Measurements from ENCODE around the gene HRK. TPM values are rescaled to one million over a fixed set of nuclear protein-coding genes. Genes with fewer than 3 reads are reported as not detected.

The HRK gene
- total RNA-seq, 1 experiment from 2014 or later: 0.44 TPM

GRCh38 chr12:116922194-116922897, 41.1 kb upstream of the HRK start:
- H3K4me3 ChIP-seq (ENCODE audit: low read depth in 2 of 2, low read length in 2 of 2): no peak overlapping the region
- no peak overlapping the region for H3K27ac ChIP-seq (ENCODE audit: low read length)
- CTCF ChIA-PET: no interaction called here
- no peaks in the 10 kb centered on the region for H3K4me1 ChIP-seq (ENCODE audit: control insufficient read depth, insufficient read depth, low read length)
- H3K27me3 ChIP-seq (ENCODE audit: control insufficient read depth, insufficient read depth, low read length): no peaks in the 10 kb centered on the region
- POLR2A ChIA-PET: no interaction called here
- TF ChIP-seq REST (IDR thresholded peaks at IDR 0.05; ENCODE audit: insufficient read depth in 1 of 2, low read depth in 2 of 2, low read length in 1 of 2) (no peak), POLR2AphosphoS5 (IDR thresholded peaks at IDR 0.05; ENCODE audit: low read depth, low read length) (no peak), SIN3A (IDR thresholded peaks at IDR 0.05; ENCODE audit: borderline replicate concordance, insufficient read depth, low read depth, low read length) (no peak), TCF7L2 (IDR thresholded peaks at IDR 0.05; ENCODE audit: low read depth, low read length) (no peak)
- TF ChIP-seq, protein P1, sequence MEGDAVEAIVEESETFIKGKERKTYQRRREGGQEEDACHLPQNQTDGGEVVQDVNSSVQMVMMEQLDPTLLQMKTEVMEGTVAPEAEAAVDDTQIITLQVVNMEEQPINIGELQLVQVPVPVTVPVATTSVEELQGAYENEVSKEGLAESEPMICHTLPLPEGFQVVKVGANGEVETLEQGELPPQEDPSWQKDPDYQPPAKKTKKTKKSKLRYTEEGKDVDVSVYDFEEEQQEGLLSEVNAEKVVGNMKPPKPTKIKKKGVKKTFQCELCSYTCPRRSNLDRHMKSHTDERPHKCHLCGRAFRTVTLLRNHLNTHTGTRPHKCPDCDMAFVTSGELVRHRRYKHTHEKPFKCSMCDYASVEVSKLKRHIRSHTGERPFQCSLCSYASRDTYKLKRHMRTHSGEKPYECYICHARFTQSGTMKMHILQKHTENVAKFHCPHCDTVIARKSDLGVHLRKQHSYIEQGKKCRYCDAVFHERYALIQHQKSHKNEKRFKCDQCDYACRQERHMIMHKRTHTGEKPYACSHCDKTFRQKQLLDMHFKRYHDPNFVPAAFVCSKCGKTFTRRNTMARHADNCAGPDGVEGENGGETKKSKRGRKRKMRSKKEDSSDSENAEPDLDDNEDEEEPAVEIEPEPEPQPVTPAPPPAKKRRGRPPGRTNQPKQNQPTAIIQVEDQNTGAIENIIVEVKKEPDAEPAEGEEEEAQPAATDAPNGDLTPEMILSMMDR (IDR thresholded peaks at IDR 0.05): no peak
- no peaks in the 10 kb centered on the region for H3K36me3 ChIP-seq (ENCODE audit: control insufficient read depth, insufficient read depth, low read length)
- no peak for ATAC-seq
- no peak for DNase-seq (ENCODE audit: low read depth, low spot score)
- intact Hi-C loops (cut with micrococcal nuclease; ENCODE audit: unreplicated experiment) (no loop called here), in situ Hi-C loops (cut with HindIII; ENCODE audit: low pct_unique_long_range_greater_than_20kb, low sequenced_read_pairs) (no loop called here)
- H3K9me3 ChIP-seq (ENCODE audit: control insufficient read depth, insufficient read depth, low read depth, low read length): no peaks in the 10 kb centered on the region
- BruUV-seq (replicated peaks): no TSS peak

DNA sequence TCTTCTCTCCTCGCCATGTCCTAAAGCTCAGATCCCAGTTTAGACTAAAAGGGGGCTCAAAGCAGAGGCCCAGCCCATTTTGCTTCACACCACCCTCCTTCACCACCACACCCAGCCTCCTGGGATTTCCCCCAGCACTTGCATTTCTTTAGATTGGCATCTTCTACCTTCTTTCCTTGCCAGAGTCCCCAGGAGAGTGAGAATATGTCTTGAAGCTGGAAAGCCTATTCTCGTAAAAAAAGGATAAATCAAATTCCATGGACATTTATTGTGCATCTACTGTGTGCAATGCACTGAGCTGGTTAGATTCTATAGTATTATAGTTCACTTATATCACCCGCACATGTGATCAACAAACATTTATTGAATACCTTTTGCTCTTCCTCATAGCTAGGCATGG, 39.7 kb upstream of the HRK start:
- POLR2A ChIA-PET: no interaction called here
- no peaks in the 10 kb centered on the region for H3K27me3 ChIP-seq (ENCODE audit: control insufficient read depth, insufficient read depth, low read length)
- no peak for TF ChIP-seq TCF7L2 (IDR thresholded peaks at IDR 0.05; ENCODE audit: low read depth, low read length)
- no peak overlapping the region for H3K27ac ChIP-seq (ENCODE audit: low read length)
- ATAC-seq (no peak), DNase-seq (ENCODE audit: low read depth, low spot score) (no peak)
- CTCF ChIA-PET: no interaction called here
- no peaks in the 10 kb centered on the region for H3K36me3 ChIP-seq (ENCODE audit: control insufficient read depth, insufficient read depth, low read length)
- no TSS peak for BruUV-seq (replicated peaks)
- no peak overlapping the region for H3K4me3 ChIP-seq (ENCODE audit: low read depth in 2 of 2, low read length in 2 of 2)
- in situ Hi-C loops (cut with HindIII; ENCODE audit: low pct_unique_long_range_greater_than_20kb, low sequenced_read_pairs): no loop called here
- intact Hi-C loops (cut with micrococcal nuclease; ENCODE audit: unreplicated experiment): no loop called here
- no peaks in the 10 kb centered on the region for H3K9me3 ChIP-seq (ENCODE audit: control insufficient read depth, insufficient read depth, low read depth, low read length)
- H3K4me1 ChIP-seq (ENCODE audit: control insufficient read depth, insufficient read depth, low read length): 0 out of 2 replicates have a peak, but pooled peaks cover 7% of the 10 kb centered on the region

GRCh38 chr12:116919706-116920485, 38.7 kb upstream of the HRK start:
- BruUV-seq (replicated peaks): TSS peak; percentile 1
- POLR2A ChIA-PET: no interaction called here
- DNase-seq (ENCODE audit: low read depth, low spot score) (no peak), ATAC-seq (no peak)
- Histone ChIP-seq H3K4me3 (ENCODE audit: low read depth in 2 of 2, low read length in 2 of 2) (no peak overlapping the region), H3K4me1 (ENCODE audit: control insufficient read depth, insufficient read depth, low read length) (0 out of 2 replicates have a peak, but pooled peaks cover 8% of the 10 kb centered on the region), H3K9me3 (ENCODE audit: control insufficient read depth, insufficient read depth, low read depth, low read length) (no peaks in the 10 kb centered on the region), H3K36me3 (ENCODE audit: control insufficient read depth, insufficient read depth, low read length) (no peaks in the 10 kb centered on the region), H3K27ac (ENCODE audit: low read length) (no peak overlapping the region), H3K27me3 (ENCODE audit: control insufficient read depth, insufficient read depth, low read length) (no peaks in the 10 kb centered on the region)
- TF ChIP-seq, protein P1 (IDR thresholded peaks at IDR 0.05): no peak
- TF ChIP-seq POLR2AphosphoS5 (IDR thresholded peaks at IDR 0.05; ENCODE audit: low read depth, low read length): no peak
- TF ChIP-seq TCF7L2 (IDR thresholded peaks at IDR 0.05; ENCODE audit: low read depth, low read length): no peak
- no peak for TF ChIP-seq REST (IDR thresholded peaks at IDR 0.05; ENCODE audit: insufficient read depth in 1 of 2, low read depth in 2 of 2, low read length in 1 of 2)
- no peak for TF ChIP-seq SIN3A (IDR thresholded peaks at IDR 0.05; ENCODE audit: borderline replicate concordance, insufficient read depth, low read depth, low read length)
- intact Hi-C loops (cut with micrococcal nuclease; ENCODE audit: unreplicated experiment): no loop called here
- CTCF ChIA-PET: no interaction called here
- in situ Hi-C loops (cut with HindIII; ENCODE audit: low pct_unique_long_range_greater_than_20kb, low sequenced_read_pairs): no loop called here
